Renal pelvis (tissue), 4 donors: ENCODE data around the gene PTPRA. TPM values are rescaled to one million over a fixed set of nuclear protein-coding genes. Genes with fewer than 3 reads are reported as not detected.

Source experiments
- DNase-seq: peaks from one replicate; pipeline ENCODE4 v3.0.0-alpha.2; 2013
- polyA plus RNA-seq, 3 donors: library from polyadenylated mRNA; unstranded; fragments of 120-200 nt; gene quantifications; one replicate each; pipeline ENCODE4 v1.2.1, GENCODE V29; 2013; ENCODE audit not compliant: insufficient read length in 3 of 3

The PTPRA gene
- polyA plus RNA-seq, 3 donors = 90.2 to 95.8 (median 93.9) TPM

DNA sequence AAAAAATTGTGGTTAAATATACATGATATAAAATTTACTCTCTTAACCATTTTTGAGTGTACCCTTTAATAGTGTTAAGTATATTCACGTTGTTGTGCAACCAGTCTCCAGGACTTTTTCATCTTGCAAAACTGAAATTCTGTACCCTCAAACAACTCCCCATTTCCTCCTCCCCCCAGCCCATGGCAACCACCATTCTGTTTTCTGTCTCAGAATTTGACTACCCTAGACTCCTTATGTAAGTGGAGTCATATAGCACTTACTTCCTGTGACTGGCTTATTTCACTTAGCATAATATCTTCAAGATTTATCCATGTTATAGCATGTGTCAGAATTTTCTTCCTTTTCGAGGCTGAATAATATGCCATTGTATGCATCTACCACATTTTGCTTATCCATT is 27.7 kb upstream of the PTPRA start:
- DNase-seq = no peak

DNA sequence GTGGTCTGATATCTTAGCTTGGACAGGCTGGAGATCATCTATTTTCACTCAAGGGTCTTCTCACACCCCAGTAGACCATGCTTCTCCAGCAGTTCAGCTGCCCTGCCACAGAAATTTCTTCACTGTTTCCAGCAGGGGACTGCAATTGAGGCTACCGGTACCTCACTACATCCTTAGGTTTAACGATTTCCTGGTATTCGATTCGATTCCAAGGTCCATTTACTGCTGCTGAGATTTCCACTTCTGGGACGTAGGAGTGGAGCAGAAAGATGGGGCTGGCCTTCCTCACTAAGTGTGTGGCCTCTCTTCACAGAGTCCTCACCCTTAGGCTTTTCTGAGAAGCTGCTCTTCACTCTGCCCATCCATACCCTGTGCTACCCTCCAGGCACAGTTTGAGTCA is 26.6 kb upstream of the PTPRA start:
- DNase-seq = no peak

DNA sequence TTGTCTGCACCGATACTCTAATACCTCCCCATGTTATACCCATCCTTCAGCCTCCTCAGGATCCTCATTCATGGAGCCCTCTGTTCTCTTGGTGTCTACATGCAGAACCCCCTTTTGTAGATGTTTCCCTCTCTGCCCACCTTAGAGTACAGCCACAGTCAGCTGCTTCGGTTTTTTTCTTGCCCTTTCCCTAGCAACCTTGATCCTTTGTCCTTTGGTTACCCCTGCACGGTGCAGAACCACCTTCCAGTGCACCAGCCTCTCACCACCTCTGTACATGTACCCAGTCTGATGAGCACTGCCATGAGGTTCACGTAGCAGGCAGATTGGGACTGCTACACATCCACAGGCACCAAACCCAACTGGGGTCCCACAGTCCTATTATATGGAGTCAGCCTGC is 25.5 kb upstream of the PTPRA start:
- no peak for DNase-seq

DNA sequence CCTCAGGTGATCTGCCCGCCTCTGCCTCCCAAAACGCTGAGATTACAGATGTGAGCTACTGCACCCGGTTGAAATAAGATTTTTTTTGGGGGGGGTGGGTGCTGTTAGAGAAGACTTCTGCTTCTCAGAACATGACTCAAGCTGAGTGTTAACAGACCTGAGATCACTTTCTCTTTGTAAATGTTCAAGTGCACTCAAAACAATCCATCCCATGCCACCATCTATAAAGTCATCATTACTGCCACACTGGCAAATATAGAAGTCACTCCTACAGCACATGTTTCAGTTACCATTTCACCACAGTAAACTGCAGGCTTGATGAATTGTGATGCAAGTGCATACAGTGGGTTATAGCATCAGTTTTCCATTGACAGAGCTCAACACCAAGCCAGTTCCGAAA is 23.8 kb upstream of the PTPRA start:
- DNase-seq = no peak

DNA sequence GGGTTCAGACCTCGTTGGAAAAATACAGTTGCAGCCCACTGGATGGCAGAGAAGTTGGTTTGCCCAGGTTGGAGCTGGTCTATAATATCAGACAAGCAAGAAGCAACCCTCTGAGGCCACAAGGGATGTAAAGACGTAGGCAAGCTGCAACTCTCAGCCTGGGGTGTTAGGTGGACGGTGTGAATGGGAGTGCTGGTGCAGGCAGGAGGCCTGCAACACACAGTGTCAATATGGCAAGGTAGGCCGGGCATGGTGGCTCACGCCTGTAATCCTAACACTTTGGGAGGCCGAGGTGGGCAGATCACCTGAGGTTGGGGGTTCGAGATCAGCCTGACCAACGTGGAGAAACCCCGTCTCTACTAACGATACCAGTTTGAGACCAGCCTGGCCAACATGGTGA is 22.2 kb upstream of the PTPRA start:
- no peak for DNase-seq

DNA sequence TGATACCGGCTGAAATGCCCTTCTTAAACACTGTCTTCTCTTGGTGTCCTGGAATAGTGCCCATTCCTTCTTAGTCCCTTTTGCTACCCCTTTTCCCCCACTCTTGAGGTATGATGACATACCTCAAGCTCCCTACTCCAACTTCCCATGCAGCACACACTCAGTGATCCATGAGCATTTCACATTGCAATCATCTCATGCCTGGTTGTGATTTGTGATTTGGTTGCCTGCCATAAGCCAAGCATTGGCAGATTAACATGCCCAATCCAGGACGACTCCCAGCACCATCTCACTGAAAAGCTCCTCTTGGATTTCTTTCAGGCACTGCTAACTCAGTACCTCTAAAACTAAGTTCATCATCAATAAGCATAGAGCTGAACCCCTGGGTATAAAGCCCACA is 14.7 kb upstream of the PTPRA start:
- DNase-seq = no peak

DNA sequence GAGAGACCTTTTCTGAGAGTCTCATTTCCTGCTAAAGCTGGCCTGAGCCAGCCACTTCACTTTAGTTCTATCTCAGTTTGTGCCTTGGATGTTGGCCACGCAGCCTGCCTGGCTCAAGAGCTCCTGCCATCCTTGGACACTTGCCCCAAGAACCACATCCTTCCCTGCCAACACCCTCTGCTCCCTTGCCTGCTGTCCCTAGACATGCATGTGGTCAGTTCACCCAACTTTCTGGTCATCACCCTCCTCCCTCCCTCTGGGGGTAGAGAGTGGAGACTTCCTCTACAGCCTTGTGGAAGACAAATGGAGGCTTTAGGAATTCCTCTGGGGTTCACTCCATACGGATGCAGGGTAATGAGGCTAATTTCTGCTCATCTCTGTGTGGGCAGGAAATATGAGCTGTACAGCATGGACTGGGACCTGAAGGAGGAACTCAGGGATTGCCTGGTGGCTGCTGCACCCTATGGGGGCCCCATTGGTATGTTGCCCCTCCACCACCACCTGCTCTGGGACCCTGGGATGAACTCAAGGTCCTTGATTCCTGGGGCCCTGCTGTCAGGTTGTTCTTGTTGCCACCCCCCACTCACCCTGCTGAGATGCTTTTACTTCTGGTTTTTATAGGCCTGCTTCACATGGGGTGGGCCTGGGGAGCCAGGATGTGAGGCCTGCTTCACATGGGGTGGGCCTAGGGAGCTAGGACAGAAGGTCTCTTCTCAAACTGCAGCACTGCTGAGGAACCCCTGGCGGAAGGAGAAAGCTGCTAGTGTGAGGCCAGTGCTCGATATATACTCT is 13.8 kb upstream of the PTPRA start:
- no peak for DNase-seq

DNA sequence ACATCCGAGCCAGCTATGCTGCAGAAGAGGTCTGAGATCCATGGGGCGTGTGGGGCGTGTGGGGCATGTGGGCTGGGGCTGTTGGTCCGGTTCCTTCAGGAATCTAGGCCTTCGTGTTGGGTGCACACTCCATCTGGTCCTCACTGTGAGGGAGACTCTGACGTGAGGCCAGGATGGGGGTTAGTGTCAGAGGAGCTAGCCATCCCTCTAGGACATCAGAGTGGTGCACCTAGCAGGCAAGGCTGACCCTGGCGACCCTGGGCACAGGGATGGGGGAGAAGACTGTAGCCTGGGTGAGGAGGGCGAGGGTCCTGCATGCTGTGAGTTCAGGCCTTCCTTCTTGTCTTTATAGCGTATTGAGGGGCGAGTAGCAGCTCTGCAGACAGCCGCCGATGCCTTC is 8.7 kb upstream of the PTPRA start:
- no peak for DNase-seq

DNA sequence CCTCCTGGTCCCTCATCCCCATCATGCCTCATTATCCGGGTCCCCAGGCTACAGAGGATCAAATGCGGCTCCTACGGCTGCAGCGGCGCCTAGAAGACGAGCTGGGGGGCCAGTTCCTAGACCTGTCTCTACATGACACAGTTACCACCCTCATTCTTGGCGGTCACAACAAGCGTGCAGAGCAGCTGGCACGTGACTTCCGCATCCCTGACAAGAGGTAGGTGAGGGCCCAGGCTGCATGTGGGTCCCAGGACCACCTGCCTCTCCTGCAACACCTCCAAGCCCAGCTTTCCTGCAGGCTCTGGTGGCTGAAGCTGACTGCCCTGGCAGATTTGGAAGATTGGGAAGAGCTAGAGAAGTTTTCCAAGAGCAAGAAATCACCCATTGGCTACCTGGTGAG is 8.2 kb upstream of the PTPRA start:
- no peak for DNase-seq

DNA sequence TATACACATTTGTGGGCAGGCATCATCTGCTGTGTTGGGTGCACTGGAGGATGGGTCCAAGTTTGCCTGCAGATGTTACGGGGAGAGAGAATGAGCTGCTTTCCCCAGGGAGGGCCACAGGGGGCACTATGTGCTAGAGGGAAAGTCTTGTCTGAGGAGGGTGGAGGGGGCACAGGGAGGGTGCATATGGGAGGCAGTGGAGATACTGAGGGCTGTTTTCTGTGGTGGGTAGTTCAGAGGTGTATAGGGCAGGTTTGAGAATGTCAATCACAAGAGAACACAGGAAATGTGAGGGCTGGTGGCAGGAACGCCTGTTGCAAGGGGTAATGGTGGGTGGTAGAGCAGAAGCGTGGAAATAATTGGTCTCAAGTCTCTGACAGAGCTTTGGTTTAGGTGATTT is 7.7 kb upstream of the PTPRA start:
- no peak for DNase-seq

DNA sequence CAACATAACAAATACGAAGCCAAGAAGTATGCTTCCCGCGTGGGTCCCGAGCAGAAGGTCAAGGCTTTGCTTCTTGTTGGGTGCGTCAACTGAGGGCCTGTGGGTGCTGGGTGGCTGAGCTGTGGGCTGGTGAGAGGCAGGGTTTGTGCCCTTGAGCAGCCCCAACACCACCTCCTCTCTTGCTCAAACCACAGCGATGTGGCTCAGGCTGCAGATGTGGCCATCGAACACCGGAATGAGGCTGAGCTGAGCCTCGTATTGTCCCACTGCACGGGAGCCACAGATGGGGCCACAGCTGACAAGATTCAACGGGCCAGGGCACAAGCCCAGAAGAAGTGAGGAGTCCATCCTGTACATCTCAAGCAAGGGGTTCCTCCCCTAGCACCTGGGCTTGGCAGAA is 7.0 kb upstream of the PTPRA start:
- no peak for DNase-seq

DNA sequence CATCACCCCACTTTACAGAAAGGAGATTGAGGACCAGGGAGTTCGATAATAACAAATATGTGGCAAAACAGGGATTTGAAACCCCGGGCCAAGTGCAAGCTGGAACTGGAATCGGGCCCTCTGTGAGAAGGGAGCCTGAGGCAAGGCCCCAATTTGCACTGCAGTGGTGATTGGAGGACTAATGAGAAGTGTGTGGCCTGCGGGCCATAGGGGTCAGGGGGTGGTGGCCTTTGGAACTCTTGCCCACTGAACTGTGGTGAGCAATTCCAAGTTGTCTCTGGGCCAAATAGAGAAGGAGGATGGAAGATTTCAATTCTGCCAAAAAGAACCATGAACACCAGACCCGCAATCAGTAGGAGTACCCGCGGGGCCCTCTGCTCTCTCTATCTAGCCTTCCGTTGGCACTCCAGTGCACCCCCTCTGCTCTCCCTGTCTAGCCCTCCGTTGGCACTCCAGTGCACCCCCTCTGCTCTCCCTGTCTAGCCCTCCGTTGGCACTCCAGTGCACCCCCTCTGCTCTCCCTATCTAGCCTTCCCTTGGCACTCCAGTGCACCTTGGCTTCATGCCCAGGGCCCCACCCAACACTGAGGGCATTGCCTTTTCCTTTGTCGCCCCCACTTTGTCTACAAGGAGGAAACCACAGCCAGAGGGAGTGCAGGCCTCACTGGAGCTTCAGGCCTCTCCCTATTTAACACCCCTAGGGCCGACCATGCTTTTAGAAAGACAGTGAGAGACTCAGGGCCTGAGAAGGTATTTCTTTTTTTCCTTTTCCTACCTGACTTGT is 6.0 kb upstream of the PTPRA start:
- no peak for DNase-seq

DNA sequence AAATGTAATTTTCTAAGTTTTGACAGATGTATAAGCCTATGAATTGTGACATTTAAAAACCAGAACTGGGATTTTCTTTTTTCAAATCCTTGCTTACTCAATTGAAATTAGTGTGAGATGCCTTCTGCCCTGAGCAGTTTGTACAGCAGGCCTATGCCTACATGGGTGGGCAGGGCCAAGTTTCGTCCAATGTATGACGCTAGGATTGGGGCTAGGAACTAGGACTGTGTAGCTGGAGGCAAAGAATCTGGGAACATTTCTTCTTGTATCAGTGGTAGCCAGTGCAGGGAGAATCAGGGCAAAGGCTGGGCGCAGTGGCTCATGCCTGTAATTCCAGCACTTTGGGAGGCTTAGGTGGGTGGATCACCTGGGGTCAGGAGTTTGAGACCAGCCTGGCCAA is 3.9 kb upstream of the PTPRA start:
- no peak for DNase-seq

DNA sequence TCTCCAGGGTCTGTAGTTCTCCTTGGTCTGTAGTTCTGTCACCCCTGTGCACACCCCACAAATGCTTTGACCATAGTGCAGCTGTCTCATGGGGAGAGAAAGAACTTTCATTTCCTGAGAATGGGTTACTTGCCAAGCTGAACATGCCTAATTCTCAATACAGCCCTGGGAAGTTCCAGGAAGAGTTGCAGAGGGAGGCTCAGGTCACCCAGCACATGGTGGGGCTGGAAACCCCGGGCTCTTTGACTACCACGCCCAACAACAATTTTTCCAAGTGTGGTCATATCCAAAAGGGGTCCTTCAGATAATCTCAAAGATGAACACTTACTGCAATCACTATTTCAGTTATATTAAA is 2.2 kb upstream of the PTPRA start:
- no peak for DNase-seq

DNA sequence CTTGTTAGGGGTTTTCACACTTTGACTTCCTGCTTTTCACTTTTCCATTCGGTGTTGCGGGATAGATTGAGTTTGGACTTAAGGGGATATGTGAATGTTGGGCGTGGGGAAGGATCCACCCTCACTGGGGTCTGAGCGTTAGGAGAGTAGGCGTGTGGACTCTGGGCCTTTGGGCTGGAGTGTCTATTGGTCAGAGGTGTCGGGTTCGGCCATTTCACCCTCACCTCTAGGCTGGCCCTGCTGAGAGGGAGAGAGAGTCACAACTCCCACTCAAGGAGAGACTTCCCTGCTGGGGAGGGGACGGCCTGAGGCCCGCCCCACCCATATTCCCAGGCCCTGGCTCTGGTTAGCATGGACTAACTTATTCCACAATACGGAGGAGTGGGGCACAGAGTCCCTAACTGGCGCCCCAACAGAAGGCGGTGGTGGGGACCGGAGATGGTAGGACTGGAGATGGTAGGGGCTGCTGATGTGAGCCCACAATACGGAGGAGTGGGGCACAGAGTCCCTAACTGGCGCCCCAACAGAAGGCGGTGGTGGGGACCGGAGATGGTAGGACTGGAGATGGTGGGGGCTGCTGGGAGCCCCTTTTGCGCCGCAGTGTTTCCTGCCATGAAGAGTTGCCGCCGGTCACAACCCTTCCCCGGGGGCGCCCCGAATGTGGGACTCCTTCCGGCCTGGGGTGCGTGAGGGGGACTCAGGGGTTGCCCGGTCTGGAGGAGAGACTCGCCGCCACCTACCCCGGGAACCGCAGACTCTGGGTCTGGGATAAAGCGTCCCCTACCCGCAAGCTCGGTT is 1.4 kb upstream of the PTPRA start:
- DNase-seq = no peak

DNA sequence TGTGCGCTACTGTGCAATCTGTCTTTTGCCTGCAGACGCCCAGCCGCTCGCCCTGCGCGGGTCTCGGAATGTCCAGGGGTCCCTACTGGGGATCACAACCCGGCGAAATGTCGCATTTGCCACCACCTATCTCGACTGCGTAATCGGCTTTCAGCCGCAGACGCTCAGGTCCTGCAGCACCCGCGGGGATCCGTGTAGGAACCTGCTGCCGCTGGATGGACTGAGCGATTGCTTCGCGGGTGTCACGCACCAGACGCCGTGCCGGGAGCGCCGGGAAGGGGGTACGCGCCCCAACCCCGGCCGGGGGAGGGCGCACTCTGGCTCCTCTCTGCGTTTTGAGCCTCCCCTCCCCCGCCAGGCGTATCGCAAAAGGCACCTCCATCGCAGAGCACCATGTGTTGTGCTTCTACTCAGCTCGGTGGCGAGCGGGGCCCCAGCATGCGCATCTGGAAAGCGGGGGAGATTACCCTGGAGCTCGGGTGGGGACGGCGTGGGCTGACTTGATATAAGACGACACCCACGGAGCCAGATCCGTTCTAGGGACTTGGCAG is 747 bp upstream of the PTPRA start:
- DNase-seq = peak; percentile 19

DNA sequence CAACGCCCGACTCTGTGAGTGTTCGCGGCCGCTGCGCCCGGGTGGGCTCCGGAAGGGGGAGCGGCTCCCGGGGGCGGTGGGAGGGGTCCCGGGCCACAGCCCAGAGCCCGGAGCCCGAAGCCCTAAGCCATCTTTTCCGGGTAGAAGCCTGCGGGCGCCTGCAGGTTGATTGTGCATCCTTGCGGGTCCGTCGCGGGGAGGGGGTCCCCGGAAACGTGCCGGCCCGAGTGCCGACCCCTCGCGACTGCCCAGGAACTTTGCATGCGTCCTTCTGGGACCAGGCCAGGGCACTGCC is 413 bp downstream of the PTPRA start:
- peak; percentile 74 for DNase-seq

DNA sequence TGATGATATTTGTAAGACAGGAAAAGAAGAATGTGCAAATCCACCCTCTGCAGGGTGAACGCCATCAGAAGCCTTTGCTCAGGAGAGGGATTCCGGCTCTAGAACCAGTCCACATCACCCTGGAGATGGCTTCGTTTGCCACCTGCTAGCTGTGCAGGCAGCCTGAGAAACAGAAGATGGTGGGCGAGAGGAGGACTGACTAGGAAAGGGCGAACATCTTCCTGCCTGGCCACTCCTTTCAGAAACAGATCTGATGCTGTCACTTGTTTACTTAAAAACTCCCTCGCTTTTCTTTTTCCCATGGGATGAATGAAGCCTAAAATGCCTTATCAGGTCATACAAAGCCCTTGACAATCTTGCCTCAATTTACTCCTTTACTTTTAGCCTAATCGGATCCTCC is 1.2 kb downstream of the PTPRA start:
- no peak for DNase-seq

DNA sequence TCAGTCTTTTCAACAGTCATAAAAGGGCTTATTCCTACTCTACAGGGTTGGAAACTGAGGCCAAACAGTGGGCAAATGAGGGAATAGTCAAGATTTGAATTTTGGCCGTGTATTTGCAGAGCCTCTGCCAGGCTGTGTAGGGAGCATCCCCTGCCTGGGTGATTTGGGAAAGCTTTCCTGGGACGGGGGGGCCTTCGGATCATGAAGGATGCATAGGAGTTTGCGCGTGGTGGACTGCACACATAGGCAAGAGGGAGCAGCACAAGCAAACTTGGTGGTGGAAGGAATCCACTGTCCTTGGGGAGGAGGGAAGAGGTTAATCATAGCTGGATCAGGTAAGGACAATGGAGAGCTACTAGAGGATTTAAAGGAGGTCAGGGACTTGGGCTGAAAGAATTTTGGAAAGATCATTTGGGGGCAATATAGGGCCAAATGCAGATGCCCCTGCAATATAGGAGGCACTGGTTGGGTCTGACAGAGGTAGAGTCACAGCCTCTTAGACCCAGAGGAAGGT is 2.5 kb downstream of the PTPRA start:
- DNase-seq = no peak

DNA sequence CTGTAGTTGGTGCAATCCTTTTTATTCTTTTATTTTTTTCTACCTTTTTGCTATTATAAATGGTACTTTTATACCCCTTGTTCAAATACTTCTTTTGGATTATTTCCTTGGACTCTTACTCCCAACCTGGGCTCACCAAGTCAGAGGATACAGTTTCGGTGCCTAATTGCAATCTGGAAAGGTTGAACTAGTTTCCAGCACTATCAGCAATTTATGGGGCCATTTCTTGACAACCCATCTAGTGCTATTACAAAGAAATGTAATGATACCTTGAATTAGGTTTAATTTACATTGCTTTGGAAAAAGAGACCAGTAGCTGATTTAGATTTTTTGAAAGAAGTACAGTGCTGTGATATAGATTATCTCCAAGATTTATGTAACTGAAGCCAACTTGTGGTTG is 5.2 kb downstream of the PTPRA start:
- DNase-seq = no peak

DNA sequence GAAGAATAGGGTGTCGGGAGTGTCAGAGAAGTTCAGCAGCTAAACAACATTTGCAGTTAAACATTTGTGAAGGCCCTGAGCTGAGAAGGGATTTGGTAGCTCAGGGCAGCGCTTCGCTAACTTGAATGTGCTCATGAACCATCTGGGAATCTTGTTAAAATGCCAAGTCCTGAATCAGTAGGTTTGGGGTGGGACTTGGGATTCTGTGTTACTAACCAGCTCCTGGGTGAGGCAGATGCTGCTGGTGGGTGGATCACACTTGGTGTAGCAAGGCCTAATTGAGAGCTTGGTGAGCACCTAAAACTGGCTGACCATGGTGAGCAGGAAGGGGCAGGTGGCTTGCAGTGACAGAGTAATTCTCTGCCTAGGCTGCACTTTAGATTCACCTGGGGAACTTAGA is 5.9 kb downstream of the PTPRA start:
- DNase-seq = no peak

DNA sequence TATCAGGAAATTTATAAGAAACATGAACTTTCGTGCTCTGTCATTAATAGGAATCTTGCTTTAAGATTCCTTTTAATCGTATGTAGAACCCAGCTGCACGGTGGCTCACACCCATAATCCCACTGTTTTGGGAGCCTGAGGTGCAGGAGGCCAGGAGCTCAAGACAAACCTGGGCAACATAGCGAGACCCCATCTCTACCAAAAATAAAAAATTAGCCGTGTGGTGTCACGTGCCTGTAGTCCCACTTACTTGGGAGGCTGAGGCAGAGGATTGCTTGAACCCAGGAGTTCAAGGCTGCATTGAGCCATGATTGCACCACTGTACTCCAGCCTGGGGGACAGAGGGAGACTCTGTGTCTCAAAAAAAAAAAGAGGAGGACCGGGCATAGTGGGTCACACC is 7.4 kb downstream of the PTPRA start:
- no peak for DNase-seq
